Activated T-cell treated with anti-CD3 and anti-CD28 coated beads, Interleukin-2, amount 50 U/mL, for 72 hours (primary cell): Measurements from ENCODE around the gene OR2T12. TPM values are rescaled to one million over a fixed set of nuclear protein-coding genes. Genes with fewer than 3 reads are reported as not detected.

Source experiments
- ATAC-seq, 2 donors: fragments of 150-1000 bp; cut with Tn5 transposase; replicated peaks in 1 of 2; 2 replicates each; pipeline ENCODE4 v1.10.0; 2021; ENCODE audit warnings: moderate library complexity in 2 of 2, mild to moderate bottlenecking in 1 of 2
- DNase-seq, 2 donors: peaks; one replicate each; pipeline ENCODE4 v3.0.0; 2021 to 2022; ENCODE audit warnings: mixed read lengths in 1 of 2
- H3K27ac Mint-ChIP-seq: one replicate; pipeline ENCODE4 v1.8.0; 2022; ENCODE audit warnings: mild to moderate bottlenecking, moderate library complexity, mixed read lengths
- H3K27me3 Mint-ChIP-seq: one replicate; pipeline ENCODE4 v1.8.0; 2022; ENCODE audit warnings: low read depth, mixed read lengths
- H3K36me3 Mint-ChIP-seq, 2 donors: one replicate each; pipeline ENCODE4 v1.8.0; 2022; ENCODE audit warnings: mixed read lengths in 2 of 2, mild to moderate bottlenecking in 1 of 2; ENCODE audit not compliant: insufficient read depth in 2 of 2
- H3K4me1 Mint-ChIP-seq: one replicate; pipeline ENCODE4 v1.8.0; 2022; ENCODE audit warnings: low read depth, mixed read lengths
- H3K4me3 Mint-ChIP-seq, 2 donors: one replicate each; pipeline ENCODE4 v1.8.0; 2022; ENCODE audit warnings: mild to moderate bottlenecking in 2 of 2, mixed read lengths in 2 of 2, moderate library complexity in 2 of 2
- H3K9me3 Mint-ChIP-seq, 2 donors: one replicate each; pipeline ENCODE4 v1.8.0; 2022; ENCODE audit warnings: mixed read lengths in 2 of 2
- total RNA-seq, 2 donors: library from RNA; stranded (reverse); gene quantifications; one replicate each; pipeline ENCODE4 v1.2.3, GENCODE V29; 2022

The OR2T12 gene
- total RNA-seq, 2 donors from 2014 or later, result not detected

GRCh38 chr1:248243204-248243603 lies 60.0 kb downstream of the OR2T12 start:
- Mint-ChIP-seq H3K4me1 (peaks cover 5% of the 10 kb centered on the region), H3K27ac (no peak overlapping the region), H3K36me3 (no peaks in the 10 kb centered on the region), H3K4me3 (peak overlapping the region; percentile 57 to 58), H3K27me3 (peaks cover 10% of the 10 kb centered on the region), H3K9me3 (no peaks in the 10 kb centered on the region)
- no peak for ATAC-seq
- peak; percentile 23 for DNase-seq

Other genes with a start within 250 kb of the OR2T12 start
- under 1 TPM; 0.14 to 0.24 TPM for gene OR2L13, start 208.2 kb downstream of the OR2T12 start, total RNA-seq
- gene OR2M5, start 158.3 kb downstream of the OR2T12 start, total RNA-seq, result not detected
- not detected for gene OR2M2, start 128.6 kb downstream of the OR2T12 start, total RNA-seq
- gene OR2M3, start 106.2 kb downstream of the OR2T12 start, total RNA-seq, result not detected
- gene OR2M4, start 72.0 kb downstream of the OR2T12 start, total RNA-seq, result not detected
- not detected for gene OR2T33, start 25.4 kb downstream of the OR2T12 start, total RNA-seq
- gene OR2M7, start 21.1 kb upstream of the OR2T12 start, total RNA-seq, result not detected
- gene OR14C36, start 45.4 kb upstream of the OR2T12 start, total RNA-seq, result not detected
- not detected for gene OR2T4, start 58.2 kb upstream of the OR2T12 start, total RNA-seq
- not detected for gene OR2T6, start 72.3 kb upstream of the OR2T12 start, total RNA-seq
- gene OR2T1, start 99.6 kb upstream of the OR2T12 start, total RNA-seq, result not detected
- gene OR2T2, start 142.2 kb upstream of the OR2T12 start, total RNA-seq, result not detected
- gene OR2T3, start 169.9 kb upstream of the OR2T12 start, total RNA-seq, result not detected
- not detected for gene OR2T5, start 185.2 kb upstream of the OR2T12 start, total RNA-seq
- gene OR2G6, start 204.6 kb upstream of the OR2T12 start, total RNA-seq, result not detected